HepG2 (cell line): ENCODE measurements around the gene TRABD. TPM values are rescaled to one million over a fixed set of nuclear protein-coding genes. Genes with fewer than 3 reads are reported as not detected.

Experiments
- ATF1 ChIP-seq: IDR thresholded peaks from 2 replicates; pipeline ENCODE4 v1.6.1; 2016; ENCODE audit warnings: mild to moderate bottlenecking, control low read depth
- DNMT1 ChIP-seq: sonication (generic); formaldehyde crosslinking; IDR thresholded peaks from 2 replicates; pipeline ENCODE4 v1.5.1; 2020; ENCODE audit warnings: mild to moderate bottlenecking, missing genetic modification reagents
- MEF2D ChIP-seq: sonication (generic); formaldehyde crosslinking; IDR thresholded peaks from 2 replicates; pipeline ENCODE4 v1.5.1; 2020; ENCODE audit warnings: mild to moderate bottlenecking, missing genetic modification reagents
- MIER3 ChIP-seq: IDR thresholded peaks from 2 replicates; pipeline ENCODE4 v1.6.1; 2016; ENCODE audit warnings: missing compliant biosample characterization, borderline replicate concordance
- PRMT3 ChIP-seq: sonication (generic); formaldehyde crosslinking; IDR thresholded peaks from 2 replicates; pipeline ENCODE4 v1.8.1; 2022; ENCODE audit warnings: low read depth, mild to moderate bottlenecking, moderate library complexity, missing genetic modification reagents, borderline replicate concordance
- ZNF230 ChIP-seq: sonication (generic); formaldehyde crosslinking; IDR thresholded peaks from 2 replicates; pipeline ENCODE4 v1.4.0; 2020; ENCODE audit warnings: mild to moderate bottlenecking, missing genetic modification reagents
- ZNF432 ChIP-seq: sonication (generic); formaldehyde crosslinking; IDR thresholded peaks from 2 replicates; pipeline ENCODE4 v1.5.0; 2020; ENCODE audit warnings: missing genetic modification reagents, mild to moderate bottlenecking, borderline replicate concordance
- ZNF720 ChIP-seq: sonication (generic); formaldehyde crosslinking; IDR thresholded peaks from 2 replicates; pipeline ENCODE4 v1.4.0; 2020; ENCODE audit warnings: missing genetic modification reagents
- ZSCAN29 ChIP-seq: sonication (generic); formaldehyde crosslinking; conservative IDR thresholded peaks from 2 replicates; pipeline ENCODE4 v1.4.0; 2020; ENCODE audit warnings: mild to moderate bottlenecking, missing genetic modification reagents
- polyA plus RNA-seq, 8 experiments: library from polyadenylated mRNA; depleted of rRNA in 3 of 8; stranded (reverse) in 7 of 8; unstranded in 1 of 8; fragments of >200 nt; fragmentation: Illumina TruSeq in 4 of 8; extraction: Trizol in 4 of 8; gene quantifications; 2 replicates each; pipeline versions ENCODE4 v1.2.1 to v1.2.3, GENCODE V29; 2011 to 2016; ENCODE audit warnings: low read depth in 4 of 8, missing spikeins in 1 of 8, mixed read lengths in 1 of 8; ENCODE audit not compliant: insufficient read depth in 1 of 8
- total RNA-seq, 5 experiments: library from RNA; depleted of rRNA; stranded (reverse); fragments of >200 nt; fragmentation: Illumina TruSeq; extraction: Trizol; gene quantifications; 2 replicates each; pipeline ENCODE4 v1.2.3, GENCODE V29; 2016; ENCODE audit warnings: low read depth in 1 of 5
- TF ChIP-seq, protein P1 (sequence below): sonication (generic); formaldehyde crosslinking; IDR thresholded peaks from 2 replicates; pipeline ENCODE4 v1.4.0; 2020; ENCODE audit warnings: missing genetic modification reagents
- TF ChIP-seq, protein P2 (sequence below): sonication (generic); formaldehyde crosslinking; IDR thresholded peaks from 2 replicates; pipeline ENCODE4 v1.4.0; 2020; ENCODE audit warnings: missing genetic modification reagents
- TF ChIP-seq, protein P3 (sequence below): sonication (generic); formaldehyde crosslinking; IDR thresholded peaks from 2 replicates; pipeline ENCODE4 v1.9.0; 2022; ENCODE audit warnings: low read depth, missing genetic modification reagents
- TF ChIP-seq, protein P4 (sequence below): sonication (generic); formaldehyde crosslinking; IDR thresholded peaks from 2 replicates; pipeline ENCODE4 v1.9.0; 2021; ENCODE audit warnings: mild to moderate bottlenecking, missing genetic modification reagents
- TF ChIP-seq, protein P5 (sequence below): sonication (generic); formaldehyde crosslinking; IDR thresholded peaks from 2 replicates; pipeline ENCODE4 v1.4.0; 2020; ENCODE audit warnings: missing genetic modification reagents, low read depth, mild to moderate bottlenecking, borderline replicate concordance

Gene TRABD
- total and polyA plus RNA-seq, 2 of the 13 experiments (the other 11 are each of a cell fraction or from before 2014, with no cell fraction given), result 21.5 to 28.9 TPM

DNA sequence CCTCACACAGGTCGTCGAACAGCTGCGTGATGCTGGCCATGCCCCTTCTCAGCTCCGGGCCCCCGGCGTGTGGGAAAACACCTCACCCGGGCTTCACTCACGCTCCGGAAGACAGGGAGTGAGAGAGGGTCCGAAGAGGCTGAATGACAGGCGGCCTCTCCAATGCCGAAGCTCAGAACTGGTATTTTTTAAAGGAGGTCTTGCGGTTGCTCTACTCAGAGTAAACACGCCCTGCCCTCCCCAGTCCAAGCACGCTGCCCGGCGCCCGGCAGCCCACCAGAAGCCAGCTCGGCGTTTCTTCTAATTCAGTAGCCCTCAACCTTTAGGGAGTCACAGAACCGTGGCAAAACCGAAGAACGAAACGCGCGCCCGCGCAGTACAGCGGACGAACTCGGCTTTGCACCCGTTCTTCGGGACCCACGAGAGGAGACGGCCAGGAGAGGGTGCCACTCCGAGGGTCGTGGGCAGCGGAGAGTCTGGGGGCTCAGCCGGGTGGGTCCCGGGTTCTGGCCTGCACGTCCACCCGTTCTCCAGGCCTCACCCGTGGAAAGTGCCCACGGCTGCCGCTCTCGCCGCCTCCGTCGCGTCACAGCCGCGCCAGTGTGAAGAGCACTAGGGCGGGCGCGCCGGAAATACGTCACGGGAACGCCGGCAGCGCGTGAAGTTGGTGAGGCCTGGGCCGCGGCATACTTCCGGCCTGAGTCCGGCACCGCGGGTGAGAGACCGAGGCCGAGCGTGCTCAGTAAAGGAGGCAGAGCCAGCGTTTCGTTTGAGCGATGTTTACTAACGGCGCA is 58.9 kb downstream of the TRABD start, which contains the start of gene TUBGCP6 (continued):
- TF ChIP-seq, protein P1, sequence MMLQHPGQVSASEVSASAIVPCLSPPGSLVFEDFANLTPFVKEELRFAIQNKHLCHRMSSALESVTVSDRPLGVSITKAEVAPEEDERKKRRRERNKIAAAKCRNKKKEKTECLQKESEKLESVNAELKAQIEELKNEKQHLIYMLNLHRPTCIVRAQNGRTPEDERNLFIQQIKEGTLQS (CRISPR knock-in tag), result peak; percentile 60; the same call in 1 of the 2 replicates
- TF ChIP-seq ZSCAN29, result 0 out of 2 replicates have a peak, but pooled peaks have one; percentile 54
- TF ChIP-seq, protein P2, sequence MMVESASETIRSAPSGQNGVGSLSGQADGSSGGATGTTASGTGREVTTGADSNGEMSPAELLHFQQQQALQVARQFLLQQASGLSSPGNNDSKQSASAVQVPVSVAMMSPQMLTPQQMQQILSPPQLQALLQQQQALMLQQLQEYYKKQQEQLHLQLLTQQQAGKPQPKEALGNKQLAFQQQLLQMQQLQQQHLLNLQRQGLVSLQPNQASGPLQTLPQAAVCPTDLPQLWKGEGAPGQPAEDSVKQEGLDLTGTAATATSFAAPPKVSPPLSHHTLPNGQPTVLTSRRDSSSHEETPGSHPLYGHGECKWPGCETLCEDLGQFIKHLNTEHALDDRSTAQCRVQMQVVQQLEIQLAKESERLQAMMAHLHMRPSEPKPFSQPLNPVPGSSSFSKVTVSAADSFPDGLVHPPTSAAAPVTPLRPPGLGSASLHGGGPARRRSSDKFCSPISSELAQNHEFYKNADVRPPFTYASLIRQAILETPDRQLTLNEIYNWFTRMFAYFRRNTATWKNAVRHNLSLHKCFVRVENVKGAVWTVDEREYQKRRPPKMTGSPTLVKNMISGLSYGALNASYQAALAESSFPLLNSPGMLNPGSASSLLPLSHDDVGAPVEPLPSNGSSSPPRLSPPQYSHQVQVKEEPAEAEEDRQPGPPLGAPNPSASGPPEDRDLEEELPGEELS, result peak; percentile 43
- TF ChIP-seq ZNF432 (CRISPR knock-in tag), result no peak
- TF ChIP-seq ZNF720 (CRISPR knock-in tag), result no peak
- TF ChIP-seq, protein P3, sequence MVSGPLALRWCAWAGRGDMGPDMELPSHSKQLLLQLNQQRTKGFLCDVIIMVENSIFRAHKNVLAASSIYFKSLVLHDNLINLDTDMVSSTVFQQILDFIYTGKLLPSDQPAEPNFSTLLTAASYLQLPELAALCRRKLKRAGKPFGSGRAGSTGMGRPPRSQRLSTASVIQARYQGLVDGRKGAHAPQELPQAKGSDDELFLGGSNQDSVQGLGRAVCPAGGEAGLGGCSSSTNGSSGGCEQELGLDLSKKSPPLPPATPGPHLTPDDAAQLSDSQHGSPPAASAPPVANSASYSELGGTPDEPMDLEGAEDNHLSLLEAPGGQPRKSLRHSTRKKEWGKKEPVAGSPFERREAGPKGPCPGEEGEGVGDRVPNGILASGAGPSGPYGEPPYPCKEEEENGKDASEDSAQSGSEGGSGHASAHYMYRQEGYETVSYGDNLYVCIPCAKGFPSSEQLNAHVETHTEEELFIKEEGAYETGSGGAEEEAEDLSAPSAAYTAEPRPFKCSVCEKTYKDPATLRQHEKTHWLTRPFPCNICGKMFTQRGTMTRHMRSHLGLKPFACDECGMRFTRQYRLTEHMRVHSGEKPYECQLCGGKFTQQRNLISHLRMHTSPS (CRISPR knock-in tag), result 0 out of 2 replicates have a peak, but pooled peaks have one; percentile 16
- TF ChIP-seq MIER3 (CRISPR knock-in tag), result peak; percentile 96
- peak; percentile 99 for TF ChIP-seq ATF1 (CRISPR knock-in tag)
- TF ChIP-seq, protein P4, sequence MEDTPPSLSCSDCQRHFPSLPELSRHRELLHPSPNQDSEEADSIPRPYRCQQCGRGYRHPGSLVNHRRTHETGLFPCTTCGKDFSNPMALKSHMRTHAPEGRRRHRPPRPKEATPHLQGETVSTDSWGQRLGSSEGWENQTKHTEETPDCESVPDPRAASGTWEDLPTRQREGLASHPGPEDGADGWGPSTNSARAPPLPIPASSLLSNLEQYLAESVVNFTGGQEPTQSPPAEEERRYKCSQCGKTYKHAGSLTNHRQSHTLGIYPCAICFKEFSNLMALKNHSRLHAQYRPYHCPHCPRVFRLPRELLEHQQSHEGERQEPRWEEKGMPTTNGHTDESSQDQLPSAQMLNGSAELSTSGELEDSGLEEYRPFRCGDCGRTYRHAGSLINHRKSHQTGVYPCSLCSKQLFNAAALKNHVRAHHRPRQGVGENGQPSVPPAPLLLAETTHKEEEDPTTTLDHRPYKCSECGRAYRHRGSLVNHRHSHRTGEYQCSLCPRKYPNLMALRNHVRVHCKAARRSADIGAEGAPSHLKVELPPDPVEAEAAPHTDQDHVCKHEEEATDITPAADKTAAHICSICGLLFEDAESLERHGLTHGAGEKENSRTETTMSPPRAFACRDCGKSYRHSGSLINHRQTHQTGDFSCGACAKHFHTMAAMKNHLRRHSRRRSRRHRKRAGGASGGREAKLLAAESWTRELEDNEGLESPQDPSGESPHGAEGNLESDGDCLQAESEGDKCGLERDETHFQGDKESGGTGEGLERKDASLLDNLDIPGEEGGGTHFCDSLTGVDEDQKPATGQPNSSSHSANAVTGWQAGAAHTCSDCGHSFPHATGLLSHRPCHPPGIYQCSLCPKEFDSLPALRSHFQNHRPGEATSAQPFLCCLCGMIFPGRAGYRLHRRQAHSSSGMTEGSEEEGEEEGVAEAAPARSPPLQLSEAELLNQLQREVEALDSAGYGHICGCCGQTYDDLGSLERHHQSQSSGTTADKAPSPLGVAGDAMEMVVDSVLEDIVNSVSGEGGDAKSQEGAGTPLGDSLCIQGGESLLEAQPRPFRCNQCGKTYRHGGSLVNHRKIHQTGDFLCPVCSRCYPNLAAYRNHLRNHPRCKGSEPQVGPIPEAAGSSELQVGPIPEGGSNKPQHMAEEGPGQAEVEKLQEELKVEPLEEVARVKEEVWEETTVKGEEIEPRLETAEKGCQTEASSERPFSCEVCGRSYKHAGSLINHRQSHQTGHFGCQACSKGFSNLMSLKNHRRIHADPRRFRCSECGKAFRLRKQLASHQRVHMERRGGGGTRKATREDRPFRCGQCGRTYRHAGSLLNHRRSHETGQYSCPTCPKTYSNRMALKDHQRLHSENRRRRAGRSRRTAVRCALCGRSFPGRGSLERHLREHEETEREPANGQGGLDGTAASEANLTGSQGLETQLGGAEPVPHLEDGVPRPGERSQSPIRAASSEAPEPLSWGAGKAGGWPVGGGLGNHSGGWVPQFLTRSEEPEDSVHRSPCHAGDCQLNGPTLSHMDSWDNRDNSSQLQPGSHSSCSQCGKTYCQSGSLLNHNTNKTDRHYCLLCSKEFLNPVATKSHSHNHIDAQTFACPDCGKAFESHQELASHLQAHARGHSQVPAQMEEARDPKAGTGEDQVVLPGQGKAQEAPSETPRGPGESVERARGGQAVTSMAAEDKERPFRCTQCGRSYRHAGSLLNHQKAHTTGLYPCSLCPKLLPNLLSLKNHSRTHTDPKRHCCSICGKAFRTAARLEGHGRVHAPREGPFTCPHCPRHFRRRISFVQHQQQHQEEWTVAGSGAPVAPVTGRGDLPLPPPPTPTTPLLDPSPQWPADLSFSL (CRISPR knock-in tag), result peak; percentile 61; the same call in 1 of the 2 replicates
- TF ChIP-seq DNMT1 (CRISPR knock-in tag), result 0 out of 2 replicates have a peak, but pooled peaks have one; percentile 49
- TF ChIP-seq ZNF230 (CRISPR knock-in tag), result peak; percentile 77; the same call in 1 of the 2 replicates
- 0 out of 2 replicates have a peak, but pooled peaks have one; percentile 43 for TF ChIP-seq PRMT3 (CRISPR knock-in tag)
- TF ChIP-seq, protein P5, sequence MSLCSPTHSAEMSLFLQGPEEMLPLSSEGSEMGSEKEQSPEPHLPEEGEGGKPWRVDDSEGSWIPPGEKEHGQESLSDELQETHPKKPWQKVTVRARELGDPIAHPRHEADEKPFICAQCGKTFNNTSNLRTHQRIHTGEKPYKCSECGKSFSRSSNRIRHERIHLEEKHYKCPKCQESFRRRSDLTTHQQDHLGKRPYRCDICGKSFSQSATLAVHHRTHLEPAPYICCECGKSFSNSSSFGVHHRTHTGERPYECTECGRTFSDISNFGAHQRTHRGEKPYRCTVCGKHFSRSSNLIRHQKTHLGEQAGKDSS (CRISPR knock-in tag), result peak; percentile 90
- peak; percentile 52; the same call in 1 of the 2 replicates for TF ChIP-seq MEF2D (CRISPR knock-in tag)
